Mucosa of rectum (tissue), 2 donors: Measurements from ENCODE around the gene MIXL1.

Experiments used
- H3K27ac ChIP-seq, 2 donors: one replicate each; pipeline ENCODE4 v1.7.0; 2013; ENCODE audit warnings: inconsistent platforms in 2 of 2, low read depth in 2 of 2, low read length in 2 of 2
- H3K27me3 ChIP-seq, 2 donors: one replicate each; pipeline ENCODE4 v1.7.0; 2013; ENCODE audit warnings: low read length in 2 of 2; ENCODE audit not compliant: control insufficient read depth in 2 of 2, insufficient read depth in 2 of 2
- H3K36me3 ChIP-seq, 2 donors: one replicate each; pipeline ENCODE4 v1.7.0; 2013; ENCODE audit warnings: low read length in 2 of 2; ENCODE audit not compliant: control insufficient read depth in 2 of 2, insufficient read depth in 2 of 2
- H3K4me1 ChIP-seq, 2 donors: one replicate each; pipeline ENCODE4 v1.7.0; 2013; ENCODE audit warnings: low read length in 2 of 2, mild to moderate bottlenecking in 1 of 2; ENCODE audit not compliant: control insufficient read depth in 2 of 2, insufficient read depth in 2 of 2
- H3K4me3 ChIP-seq, 2 donors: one replicate each; pipeline ENCODE4 v1.7.0; 2013; ENCODE audit warnings: low read length in 2 of 2
- H3K9ac ChIP-seq, 2 donors: one replicate each; pipeline ENCODE4 v1.7.0; 2013; ENCODE audit warnings: low read length in 2 of 2, low read depth in 1 of 2, mild to moderate bottlenecking in 1 of 2
- H3K9me3 ChIP-seq, 2 donors: one replicate each; pipeline ENCODE4 v1.7.0; 2013; ENCODE audit warnings: low read length in 2 of 2; ENCODE audit not compliant: control insufficient read depth in 2 of 2
- donor health status: healthy.
- donor health status: Normal muscosa, but diverticular disease.

Gene MIXL1

GRCh38 chr1:226212545-226212944 lies 10.9 kb upstream of the MIXL1 start:
- H3K9me3 ChIP-seq: no peaks in the 10 kb centered on the region
- H3K27me3 ChIP-seq: no peaks in the 10 kb centered on the region
- H3K4me3 ChIP-seq: no peak overlapping the region
- no peaks in the 10 kb centered on the region for H3K36me3 ChIP-seq
- H3K9ac ChIP-seq: no peak overlapping the region
- no peaks in the 10 kb centered on the region for H3K4me1 ChIP-seq
- H3K27ac ChIP-seq: no peak overlapping the region

- Histone ChIP-seq H3K27ac (no peak overlapping the region), H3K9ac (no peak overlapping the region), H3K27me3 (no peaks in the 10 kb centered on the region), H3K36me3 (no peaks in the 10 kb centered on the region), H3K9me3 (no peaks in the 10 kb centered on the region), H3K4me3 (no peak overlapping the region), H3K4me1 (no peaks in the 10 kb centered on the region)
Measured at GRCh38 chr1:226215239-226215638, 8.2 kb upstream of the MIXL1 start.

GRCh38 chr1:226216056-226216455 lies 7.4 kb upstream of the MIXL1 start:
- H3K27ac ChIP-seq: no peak overlapping the region
- no peaks in the 10 kb centered on the region for H3K4me1 ChIP-seq
- no peaks in the 10 kb centered on the region for H3K9me3 ChIP-seq
- H3K27me3 ChIP-seq: no peaks in the 10 kb centered on the region
- H3K9ac ChIP-seq: no peak overlapping the region
- H3K36me3 ChIP-seq: no peaks in the 10 kb centered on the region
- H3K4me3 ChIP-seq: no peak overlapping the region

GRCh38 chr1:226217273-226217672 lies 6.2 kb upstream of the MIXL1 start:
- Histone ChIP-seq H3K9me3 (no peaks in the 10 kb centered on the region), H3K9ac (no peak overlapping the region), H3K4me3 (no peak overlapping the region), H3K4me1 (no peaks in the 10 kb centered on the region), H3K27me3 (no peaks in the 10 kb centered on the region), H3K27ac (no peak overlapping the region), H3K36me3 (no peaks in the 10 kb centered on the region)

- Histone ChIP-seq H3K4me3 (no peak overlapping the region), H3K9ac (no peak overlapping the region), H3K36me3 (no peaks in the 10 kb centered on the region), H3K27ac (no peak overlapping the region), H3K27me3 (peaks cover 4 to 14% of the 10 kb centered on the region in 2 donors), H3K9me3 (no peaks in the 10 kb centered on the region), H3K4me1 (peaks cover 0 to 7% of the 10 kb centered on the region in 2 donors)
Measured at GRCh38 chr1:226220473-226221189, 2.8 kb upstream of the MIXL1 start.

- H3K9ac ChIP-seq: no peak overlapping the region
- no peak overlapping the region for H3K27ac ChIP-seq
Measured at GRCh38 chr1:226222686-226223085, 778 bp upstream of the MIXL1 start.

GRCh38 chr1:226223786-226224244 lies 351 bp downstream of the MIXL1 start:
- H3K27ac ChIP-seq: no peak overlapping the region
- no peaks in the 10 kb centered on the region for H3K36me3 ChIP-seq
- H3K27me3 ChIP-seq: peaks cover 4 to 14% of the 10 kb centered on the region in 2 donors
- H3K9me3 ChIP-seq: no peaks in the 10 kb centered on the region
- H3K4me1 ChIP-seq: peaks cover 0 to 7% of the 10 kb centered on the region in 2 donors
- peak overlapping the region; percentile 24 to 51 for H3K9ac ChIP-seq
- H3K4me3 ChIP-seq: peak overlapping the region; percentile 57 to 63

More at GRCh38 chr1:226222686-226223085, 778 bp upstream of the MIXL1 start:
- H3K27me3 ChIP-seq: peaks cover 4 to 14% of the 10 kb centered on the region in 2 donors
- H3K4me3 ChIP-seq: no peak overlapping the region
- H3K36me3 ChIP-seq: no peaks in the 10 kb centered on the region
- H3K4me1 ChIP-seq: peaks cover 0 to 7% of the 10 kb centered on the region in 2 donors
- H3K9me3 ChIP-seq: no peaks in the 10 kb centered on the region

GRCh38 chr1:226226601-226227000 lies 3.1 kb downstream of the MIXL1 start:
- Histone ChIP-seq H3K4me1 (peaks cover 0 to 7% of the 10 kb centered on the region in 2 donors), H3K9me3 (no peaks in the 10 kb centered on the region), H3K9ac (no peak overlapping the region), H3K36me3 (no peaks in the 10 kb centered on the region), H3K27ac (no peak overlapping the region), H3K27me3 (peaks cover 4 to 14% of the 10 kb centered on the region in 2 donors), H3K4me3 (no peak overlapping the region)

GRCh38 chr1:226233293-226233692 lies 9.8 kb downstream of the MIXL1 start:
- Histone ChIP-seq H3K27ac (no peak overlapping the region), H3K9ac (no peak overlapping the region), H3K27me3 (no peaks in the 10 kb centered on the region), H3K4me3 (no peak overlapping the region), H3K9me3 (no peaks in the 10 kb centered on the region), H3K36me3 (peaks cover 0 to 4% of the 10 kb centered on the region in 2 donors), H3K4me1 (no peaks in the 10 kb centered on the region)

GRCh38 chr1:226233806-226234205 lies 10.3 kb downstream of the MIXL1 start:
- H3K9ac ChIP-seq: no peak overlapping the region
- no peaks in the 10 kb centered on the region for H3K4me1 ChIP-seq
- no peak overlapping the region for H3K27ac ChIP-seq
- H3K4me3 ChIP-seq: no peak overlapping the region
- H3K27me3 ChIP-seq: no peaks in the 10 kb centered on the region
- H3K9me3 ChIP-seq: no peaks in the 10 kb centered on the region
- peaks cover 0 to 4% of the 10 kb centered on the region in 2 donors for H3K36me3 ChIP-seq
